Measurements from ENCODE around the gene CYP4F12.

CYP4F12 gene

GRCh38 chr19:15701757-15702533 is 29.1 kb downstream of the CYP4F12 start:
- H3K4me3 ChIP-seq (replicated peaks in 1 of 2; ENCODE audit: low read depth in 2 of 2, low read length in 2 of 2) = no peak overlapping the region
- DNase-seq (ENCODE audit: low read depth in 2 of 2) = no peak
- TF ChIP-seq CTCF (IDR thresholded peaks at IDR 0.05; ENCODE audit: low read depth, low read length) = no peak

GRCh38 chr19:15702534-15702930 is 29.6 kb downstream of the CYP4F12 start:
- no peak for TF ChIP-seq CTCF (IDR thresholded peaks at IDR 0.05; ENCODE audit: low read depth, low read length)
- no peak overlapping the region for H3K4me3 ChIP-seq (replicated peaks in 1 of 2; ENCODE audit: low read depth in 2 of 2, low read length in 2 of 2)
- DNase-seq (ENCODE audit: low read depth in 2 of 2) = peak; percentile 19 to 21

DNA sequence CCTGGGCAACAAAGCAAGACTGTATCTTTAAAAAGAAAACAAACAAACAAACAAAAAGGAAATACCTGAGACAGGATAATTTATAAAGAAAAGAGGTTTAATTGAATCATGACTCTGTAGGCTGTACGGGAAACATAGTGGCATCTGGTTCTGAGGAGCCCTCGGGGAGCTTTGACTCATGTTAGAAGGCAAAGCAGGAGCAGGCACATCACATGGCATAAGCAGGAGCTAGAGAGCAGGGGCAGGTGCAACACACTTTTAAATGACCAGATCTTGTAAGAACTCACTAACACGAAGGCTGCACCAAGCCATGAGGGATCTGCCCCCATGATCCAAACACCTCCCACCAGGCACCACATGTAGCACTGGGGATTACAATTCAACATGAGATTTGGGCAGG is 41.8 kb downstream of the CYP4F12 start:
- H3K4me3 ChIP-seq (replicated peaks in 1 of 2; ENCODE audit: low read depth in 2 of 2, low read length in 2 of 2) = no peak overlapping the region
- DNase-seq (ENCODE audit: low read depth in 2 of 2) = no peak
- no peak for TF ChIP-seq CTCF (IDR thresholded peaks at IDR 0.05; ENCODE audit: low read depth, low read length)

DNA sequence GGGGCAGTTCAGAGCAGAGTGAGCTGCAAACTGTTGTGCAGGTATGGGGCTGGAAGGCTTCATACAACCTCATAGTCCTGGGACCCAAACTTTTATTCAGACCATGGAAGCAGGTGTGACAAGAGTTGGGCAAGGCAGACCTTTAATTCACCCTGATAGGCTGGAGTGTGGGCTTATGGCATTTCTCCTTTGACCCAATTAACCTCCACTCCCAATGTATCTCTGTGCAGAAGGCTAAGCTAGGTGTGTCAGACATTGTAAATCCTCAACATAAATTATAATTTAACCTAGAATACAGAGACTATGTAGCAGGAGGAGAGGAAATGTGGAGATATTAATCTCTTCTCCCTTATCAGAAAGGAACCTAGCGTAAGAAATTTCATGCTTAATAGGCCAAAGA is 42.8 kb downstream of the CYP4F12 start:
- DNase-seq (ENCODE audit: low read depth in 2 of 2) = no peak
- no peak for TF ChIP-seq CTCF (IDR thresholded peaks at IDR 0.05; ENCODE audit: low read depth, low read length)
- no peak overlapping the region for H3K4me3 ChIP-seq (replicated peaks in 1 of 2; ENCODE audit: low read depth in 2 of 2, low read length in 2 of 2)

- TF ChIP-seq CTCF (IDR thresholded peaks at IDR 0.05; ENCODE audit: low read depth, low read length) = no peak
- no peak for DNase-seq (ENCODE audit: low read depth in 2 of 2)
- no peak overlapping the region for H3K4me3 ChIP-seq (replicated peaks in 1 of 2; ENCODE audit: low read depth in 2 of 2, low read length in 2 of 2)
Observed at GRCh38 chr19:15717809-15718208, 44.9 kb downstream of the CYP4F12 start.

DNA sequence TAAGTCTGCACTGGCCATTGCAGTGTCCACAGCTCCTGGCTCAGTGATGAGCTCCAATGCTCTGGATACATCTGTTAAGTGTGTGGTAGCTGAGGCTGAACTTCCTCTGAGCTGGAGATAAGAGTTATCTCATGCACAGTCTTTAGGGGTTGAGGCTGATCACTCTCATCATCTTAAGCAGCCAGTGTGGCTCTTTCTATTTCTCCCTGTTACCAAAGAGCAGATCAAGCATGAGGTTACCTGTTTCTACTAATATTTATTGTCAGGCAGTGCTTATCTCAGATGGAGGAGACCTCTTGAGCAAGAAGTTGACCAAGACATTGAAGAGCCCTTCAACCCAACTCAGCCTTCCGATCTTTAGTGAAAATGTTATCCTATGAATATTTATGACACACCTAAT is 48.4 kb downstream of the CYP4F12 start:
- no peak overlapping the region for H3K4me3 ChIP-seq (replicated peaks in 1 of 2; ENCODE audit: low read depth in 2 of 2, low read length in 2 of 2)
- no peak for TF ChIP-seq CTCF (IDR thresholded peaks at IDR 0.05; ENCODE audit: low read depth, low read length)
- DNase-seq (ENCODE audit: low read depth in 2 of 2) = no peak

DNA sequence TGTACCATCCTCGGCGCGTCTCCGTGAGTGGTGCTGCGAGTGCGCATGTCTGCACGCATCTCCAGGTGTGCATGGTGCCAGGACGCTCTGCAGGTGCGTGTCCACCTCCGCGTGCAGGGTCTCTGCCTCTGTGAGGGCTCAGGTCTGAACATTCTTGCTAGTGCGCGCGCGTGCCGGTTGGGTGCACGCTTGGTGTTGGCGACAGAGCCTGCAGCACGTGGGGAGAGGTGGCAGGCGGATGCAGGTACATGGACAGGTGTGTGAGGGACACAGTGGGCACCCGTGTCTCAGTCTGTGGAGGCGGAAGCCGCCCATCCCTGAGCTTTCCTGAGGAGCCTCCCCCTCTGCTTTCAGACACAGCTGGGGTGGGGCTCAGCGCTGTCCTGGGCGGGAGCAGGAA is 50.1 kb downstream of the CYP4F12 start:
- H3K4me3 ChIP-seq (replicated peaks in 1 of 2; ENCODE audit: low read depth in 2 of 2, low read length in 2 of 2) = no peak overlapping the region
- no peak for DNase-seq (ENCODE audit: low read depth in 2 of 2)
- no peak for TF ChIP-seq CTCF (IDR thresholded peaks at IDR 0.05; ENCODE audit: low read depth, low read length)

Data from cardiac fibroblast (primary cell).